D341Med (cell line): ENCODE results near the gene C14orf93.
"Not testable (repeated sequence)": the region's sequence is repeated elsewhere in the genome, so short reads cannot be mapped to it uniquely, and the experiment has no call there.

Experiments
- DNase-seq: peaks from one replicate; pipeline ENCODE4 v3.0.0; 2012; ENCODE audit warnings: low spot score

C14orf93 gene

GRCh38 chr14:23020143-23021128 is 10.5 kb upstream of the C14orf93 start:
- DNase-seq, result peak; percentile 67

- no peak for DNase-seq
These were observed 8.2 kb upstream of the C14orf93 start for GRCh38 chr14:23018107-23018506.

- DNase-seq, result no peak
These were observed 7.1 kb upstream of the C14orf93 start for GRCh38 chr14:23017091-23017490.

- DNase-seq, result no peak
These were observed 5.7 kb upstream of the C14orf93 start for GRCh38 chr14:23015618-23016017.

GRCh38 chr14:23013749-23014054 is 3.8 kb upstream of the C14orf93 start:
- DNase-seq, result not testable (repeated sequence)

- no peak for DNase-seq
These were observed 3.3 kb upstream of the C14orf93 start for GRCh38 chr14:23013054-23013748.

- no peak for DNase-seq
These were observed 432 bp downstream of the C14orf93 start for GRCh38 chr14:23009483-23009938.

- no peak for DNase-seq
These were observed 1.1 kb downstream of the C14orf93 start for GRCh38 chr14:23008831-23009230.

GRCh38 chr14:23006544-23007419 is 3.2 kb downstream of the C14orf93 start:
- DNase-seq, result peak; percentile 98

- no peak for DNase-seq
These were observed 3.8 kb downstream of the C14orf93 start for GRCh38 chr14:23006188-23006534.

- no peak for DNase-seq
These were observed 4.3 kb downstream of the C14orf93 start for GRCh38 chr14:23005451-23006187.

GRCh38 chr14:23004274-23004673 is 5.7 kb downstream of the C14orf93 start:
- not testable (repeated sequence) for DNase-seq

- DNase-seq, result no peak
These were observed 7.4 kb downstream of the C14orf93 start for GRCh38 chr14:23002592-23002991.

- DNase-seq, result no peak
These were observed 9.1 kb downstream of the C14orf93 start for GRCh38 chr14:23000860-23001259.

GRCh38 chr14:22998329-22999012 is 11.5 kb downstream of the C14orf93 start:
- DNase-seq, result no peak

- DNase-seq, result no peak
These were observed 12.1 kb downstream of the C14orf93 start for GRCh38 chr14:22997676-22998323.

- no peak for DNase-seq
These were observed 12.9 kb downstream of the C14orf93 start for GRCh38 chr14:22996768-22997654.

GRCh38 chr14:22995889-22996625 is 13.9 kb downstream of the C14orf93 start:
- no peak for DNase-seq
